ENCODE data around the gene MCTP1.

The MCTP1 gene

DNA sequence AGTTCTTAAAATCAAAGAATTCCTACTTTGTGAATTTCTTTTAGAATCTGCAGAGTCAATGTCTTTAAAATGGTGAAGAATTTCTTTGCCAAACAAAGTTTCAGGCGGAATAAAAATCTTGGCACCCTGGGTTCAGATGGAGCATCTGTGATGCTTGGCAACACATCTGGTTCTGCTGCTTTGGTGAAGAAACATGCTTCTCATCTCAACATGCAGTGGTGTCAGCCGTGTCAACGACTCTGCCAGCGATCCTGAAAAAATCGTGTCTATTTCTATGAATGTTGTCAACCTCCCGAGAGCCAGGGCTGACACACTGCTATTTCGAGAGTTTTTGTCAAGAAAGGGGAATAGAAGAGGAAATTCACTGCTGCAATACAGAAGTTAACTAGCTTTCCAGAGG is 514.9 kb downstream of the MCTP1 start:
- Histone ChIP-seq H3K4me2 (ENCODE audit: low read length) (no peak overlapping the region), H3F3A (ENCODE audit: control insufficient read depth, insufficient read depth) (no peaks in the 10 kb centered on the region), H4K20me1 (ENCODE audit: control insufficient read depth, insufficient read depth, low read depth, low read length) (no peaks in the 10 kb centered on the region), H3K9me3 (ENCODE audit: control insufficient read depth, insufficient read depth, low read length) (no peaks in the 10 kb centered on the region), H3K4me1 (ENCODE audit: control insufficient read depth, low read length) (no peaks in the 10 kb centered on the region), H3K79me2 (ENCODE audit: control insufficient read depth, low read length) (no peaks in the 10 kb centered on the region), H3K27me3 (ENCODE audit: control insufficient read depth, low read length) (no peaks in the 10 kb centered on the region; the same call in 1 of the 2 replicates), H3K9me2 (replicated peaks; ENCODE audit: control insufficient read depth, low read length) (no peaks in the 10 kb centered on the region; the same call in 1 of the 2 replicates), H3K4me3 (ENCODE audit: low read length) (no peak overlapping the region), H3K27ac (ENCODE audit: low read depth, low read length) (no peak overlapping the region), H3K36me3 (ENCODE audit: control insufficient read depth, low read length) (no peaks in the 10 kb centered on the region)
- TF ChIP-seq, protein P1, sequence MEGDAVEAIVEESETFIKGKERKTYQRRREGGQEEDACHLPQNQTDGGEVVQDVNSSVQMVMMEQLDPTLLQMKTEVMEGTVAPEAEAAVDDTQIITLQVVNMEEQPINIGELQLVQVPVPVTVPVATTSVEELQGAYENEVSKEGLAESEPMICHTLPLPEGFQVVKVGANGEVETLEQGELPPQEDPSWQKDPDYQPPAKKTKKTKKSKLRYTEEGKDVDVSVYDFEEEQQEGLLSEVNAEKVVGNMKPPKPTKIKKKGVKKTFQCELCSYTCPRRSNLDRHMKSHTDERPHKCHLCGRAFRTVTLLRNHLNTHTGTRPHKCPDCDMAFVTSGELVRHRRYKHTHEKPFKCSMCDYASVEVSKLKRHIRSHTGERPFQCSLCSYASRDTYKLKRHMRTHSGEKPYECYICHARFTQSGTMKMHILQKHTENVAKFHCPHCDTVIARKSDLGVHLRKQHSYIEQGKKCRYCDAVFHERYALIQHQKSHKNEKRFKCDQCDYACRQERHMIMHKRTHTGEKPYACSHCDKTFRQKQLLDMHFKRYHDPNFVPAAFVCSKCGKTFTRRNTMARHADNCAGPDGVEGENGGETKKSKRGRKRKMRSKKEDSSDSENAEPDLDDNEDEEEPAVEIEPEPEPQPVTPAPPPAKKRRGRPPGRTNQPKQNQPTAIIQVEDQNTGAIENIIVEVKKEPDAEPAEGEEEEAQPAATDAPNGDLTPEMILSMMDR (IDR thresholded peaks at IDR 0.05; ENCODE audit: low read depth, low read length, poor library complexity, severe bottlenecking), result no peak
- no peak for TF ChIP-seq EZH2phosphoT487 (IDR thresholded peaks at IDR 0.05; ENCODE audit: borderline replicate concordance, low read length)

DNA sequence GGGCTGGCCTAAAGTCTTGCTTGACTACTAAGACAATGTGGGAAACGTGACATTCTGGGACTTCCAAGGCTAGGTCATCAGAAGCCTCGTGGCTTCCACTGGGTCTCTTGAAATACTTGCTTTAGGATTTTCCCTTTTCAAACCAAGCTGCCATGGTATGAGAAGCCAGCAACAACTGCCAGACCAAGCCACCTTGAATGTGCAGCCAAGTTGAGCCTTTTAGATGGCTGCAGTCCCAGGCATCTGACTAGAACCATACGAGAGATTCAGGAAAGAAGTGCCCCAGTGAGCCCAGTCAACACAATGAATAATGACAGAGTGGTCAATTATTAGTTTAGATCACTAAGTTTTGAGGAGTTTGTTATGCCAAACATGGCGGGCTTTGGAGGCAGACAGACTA is 523.1 kb downstream of the MCTP1 start:
- Histone ChIP-seq H3K4me1 (ENCODE audit: control insufficient read depth, low read length) (no peaks in the 10 kb centered on the region), H3K9me2 (replicated peaks; ENCODE audit: control insufficient read depth, low read length) (no peaks in the 10 kb centered on the region; the same call in 1 of the 2 replicates), H3K27ac (ENCODE audit: low read depth, low read length) (no peak overlapping the region), H3K4me3 (ENCODE audit: low read length) (no peak overlapping the region), H3K27me3 (ENCODE audit: control insufficient read depth, low read length) (peaks cover 8% of the 10 kb centered on the region; the same call in 1 of the 2 replicates), H4K20me1 (ENCODE audit: control insufficient read depth, insufficient read depth, low read depth, low read length) (no peaks in the 10 kb centered on the region), H3K36me3 (ENCODE audit: control insufficient read depth, low read length) (no peaks in the 10 kb centered on the region), H3K4me2 (ENCODE audit: low read length) (no peak overlapping the region), H3K79me2 (ENCODE audit: control insufficient read depth, low read length) (no peaks in the 10 kb centered on the region), H3K9me3 (ENCODE audit: control insufficient read depth, insufficient read depth, low read length) (no peaks in the 10 kb centered on the region), H3F3A (ENCODE audit: control insufficient read depth, insufficient read depth) (no peaks in the 10 kb centered on the region)
- TF ChIP-seq EZH2phosphoT487 (IDR thresholded peaks at IDR 0.05; ENCODE audit: borderline replicate concordance, low read length), result no peak

DNA sequence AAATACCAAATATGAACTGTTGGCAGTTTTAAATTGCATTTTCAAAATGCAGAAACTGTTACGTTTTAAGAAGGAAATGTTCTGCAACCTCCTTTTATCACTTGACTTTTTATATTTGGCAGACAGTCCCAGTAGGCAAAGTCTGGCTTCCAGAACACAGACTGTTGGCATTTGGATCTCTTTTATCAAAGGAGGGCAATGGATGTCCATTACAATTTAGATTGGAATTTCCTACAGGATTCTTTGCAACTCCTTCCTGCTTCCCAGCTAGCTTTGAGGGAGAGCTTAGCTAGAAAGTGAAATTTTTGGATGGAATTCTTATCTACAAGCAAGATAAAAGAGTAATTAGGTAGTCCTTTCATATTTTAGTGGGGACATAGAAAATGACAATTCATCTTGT is 523.8 kb downstream of the MCTP1 start:
- Histone ChIP-seq H3K4me3 (ENCODE audit: low read length) (no peak overlapping the region), H4K20me1 (ENCODE audit: control insufficient read depth, insufficient read depth, low read depth, low read length) (no peaks in the 10 kb centered on the region), H3K9me2 (replicated peaks; ENCODE audit: control insufficient read depth, low read length) (no peaks in the 10 kb centered on the region; the same call in 1 of the 2 replicates), H3K79me2 (ENCODE audit: control insufficient read depth, low read length) (no peaks in the 10 kb centered on the region), H3K27me3 (ENCODE audit: control insufficient read depth, low read length) (peaks cover 8% of the 10 kb centered on the region; the same call in 1 of the 2 replicates), H3K4me1 (ENCODE audit: control insufficient read depth, low read length) (no peaks in the 10 kb centered on the region), H3K27ac (ENCODE audit: low read depth, low read length) (no peak overlapping the region), H3K4me2 (ENCODE audit: low read length) (no peak overlapping the region), H3K9me3 (ENCODE audit: control insufficient read depth, insufficient read depth, low read length) (no peaks in the 10 kb centered on the region), H3F3A (ENCODE audit: control insufficient read depth, insufficient read depth) (no peaks in the 10 kb centered on the region), H3K36me3 (ENCODE audit: control insufficient read depth, low read length) (no peaks in the 10 kb centered on the region)
- TF ChIP-seq EZH2phosphoT487 (IDR thresholded peaks at IDR 0.05; ENCODE audit: borderline replicate concordance, low read length), result no peak
- TF ChIP-seq, protein P1 (IDR thresholded peaks at IDR 0.05; ENCODE audit: low read depth, low read length, poor library complexity, severe bottlenecking), result no peak

DNA sequence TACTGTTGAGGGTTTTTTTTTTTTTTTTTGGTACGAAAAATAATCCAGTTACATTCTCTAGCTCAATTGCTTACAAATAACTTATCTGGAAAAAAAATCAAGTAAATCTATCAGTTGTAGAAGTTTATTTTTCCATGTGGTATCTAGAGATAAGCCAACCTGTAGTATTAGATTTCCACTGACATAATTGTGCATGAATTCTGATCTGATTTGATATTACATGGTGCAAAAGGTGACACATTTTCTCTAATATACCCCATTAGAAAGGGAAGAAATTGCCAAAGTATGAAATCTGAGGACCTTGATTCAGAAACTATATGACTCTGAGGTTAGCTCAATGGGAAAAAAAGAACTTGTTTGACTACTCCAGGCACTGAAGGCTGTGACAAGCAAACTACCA is 524.9 kb downstream of the MCTP1 start:
- H3K4me2 ChIP-seq (ENCODE audit: low read length), result no peak overlapping the region
- H3K9me2 ChIP-seq (replicated peaks; ENCODE audit: control insufficient read depth, low read length), result no peaks in the 10 kb centered on the region; the same call in 1 of the 2 replicates
- no peaks in the 10 kb centered on the region for H3K9me3 ChIP-seq (ENCODE audit: control insufficient read depth, insufficient read depth, low read length)
- H3K79me2 ChIP-seq (ENCODE audit: control insufficient read depth, low read length), result no peaks in the 10 kb centered on the region
- H3K4me1 ChIP-seq (ENCODE audit: control insufficient read depth, low read length), result no peaks in the 10 kb centered on the region
- peaks cover 8% of the 10 kb centered on the region; the same call in 1 of the 2 replicates for H3K27me3 ChIP-seq (ENCODE audit: control insufficient read depth, low read length)
- H3F3A ChIP-seq (ENCODE audit: control insufficient read depth, insufficient read depth), result no peaks in the 10 kb centered on the region
- no peaks in the 10 kb centered on the region for H3K36me3 ChIP-seq (ENCODE audit: control insufficient read depth, low read length)
- TF ChIP-seq EZH2phosphoT487 (IDR thresholded peaks at IDR 0.05; ENCODE audit: borderline replicate concordance, low read length), result no peak
- TF ChIP-seq, protein P1 (IDR thresholded peaks at IDR 0.05; ENCODE audit: low read depth, low read length, poor library complexity, severe bottlenecking), result no peak
- H3K4me3 ChIP-seq (ENCODE audit: low read length), result no peak overlapping the region
- no peaks in the 10 kb centered on the region for H4K20me1 ChIP-seq (ENCODE audit: control insufficient read depth, insufficient read depth, low read depth, low read length)
- H3K27ac ChIP-seq (ENCODE audit: low read depth, low read length), result no peak overlapping the region
